ENCODE results near the gene KIF1A.

The KIF1A gene

GRCh38 chr2:240787521-240788472, 32.2 kb downstream of the KIF1A start:
- no peak for DNase-seq

- no peak for DNase-seq
Observed at GRCh38 chr2:240786871-240787311, 33.1 kb downstream of the KIF1A start.

GRCh38 chr2:240786355-240786841, 33.6 kb downstream of the KIF1A start:
- no peak for DNase-seq

GRCh38 chr2:240785424-240786335, 34.3 kb downstream of the KIF1A start:
- no peak for DNase-seq

- no peak for DNase-seq
Observed at GRCh38 chr2:240784629-240785423, 35.2 kb downstream of the KIF1A start.

GRCh38 chr2:240783819-240784621, 36.0 kb downstream of the KIF1A start:
- no peak for DNase-seq

GRCh38 chr2:240782886-240783818, 36.9 kb downstream of the KIF1A start:
- DNase-seq, result no peak

- no peak for DNase-seq
Observed at GRCh38 chr2:240782221-240782885, 37.7 kb downstream of the KIF1A start.

GRCh38 chr2:240781471-240782220, 38.4 kb downstream of the KIF1A start:
- no peak for DNase-seq

- no peak for DNase-seq
Observed at GRCh38 chr2:240780023-240780700, 39.9 kb downstream of the KIF1A start.

- DNase-seq, result peak; percentile 9 to 25
Observed at GRCh38 chr2:240779250-240779832, 40.7 kb downstream of the KIF1A start.

GRCh38 chr2:240778426-240778825, 41.6 kb downstream of the KIF1A start:
- DNase-seq, result no peak

GRCh38 chr2:240777456-240778212, 42.4 kb downstream of the KIF1A start:
- no peak for DNase-seq

GRCh38 chr2:240775905-240776304, 44.1 kb downstream of the KIF1A start:
- no peak for DNase-seq

- DNase-seq, result no peak
Observed at GRCh38 chr2:240774856-240775255, 45.2 kb downstream of the KIF1A start.

GRCh38 chr2:240769096-240769495, 50.9 kb downstream of the KIF1A start:
- DNase-seq, result no peak

GRCh38 chr2:240768216-240768615, 51.8 kb downstream of the KIF1A start:
- DNase-seq, result no peak

Measured in inflammatory macrophage (primary cell).